PC-3 (cell line): ENCODE results near the gene ZNF22. TPM values are rescaled to one million over a fixed set of nuclear protein-coding genes. Genes with fewer than 3 reads are reported as not detected.

Experiments
- ATAC-seq: fragments of 200-7000 bp; cut with Tn5 transposase; 2 replicates; pipeline ENCODE4 v1.9.1; 2020; ENCODE audit warnings: mild to moderate bottlenecking, moderate library complexity
- BruUV-seq: library from RNA; stranded (reverse); fragments of 400-500 nt; replicated peaks from 2 replicates; lab custom pipeline; 2021; lab: Mats Ljungman, UMichigan
- CTCF ChIA-PET: fragments of 300-600 bp; sonication (Branson Sonifier 250); formaldehyde crosslinking; loops from one replicate; lab custom pipeline; 2022; ENCODE audit warnings: antibody characterized with exemption; lab: Charles Lee
- POLR2A ChIA-PET: fragments of 300-600 bp; sonication (Branson Sonifier 250); formaldehyde crosslinking; loops from one replicate; lab custom pipeline; 2022; ENCODE audit warnings: antibody characterized with exemption; ENCODE audit not compliant: unreplicated experiment; lab: Charles Lee
- DNase-seq: peaks from one replicate; pipeline ENCODE4 v3.0.0-alpha.2; 2015
- H2AFZ ChIP-seq: fragments of 300-600 bp; sonication (generic); 2 replicates; pipeline ENCODE4 v1.6.0; 2016; ENCODE audit warnings: antibody characterized with exemption, low read length
- H3F3A ChIP-seq: fragments of 300-600 bp; sonication (generic); one replicate; pipeline ENCODE4 v1.6.0; 2017; ENCODE audit warnings: antibody characterized with exemption, low read length, control low read depth, mild to moderate bottlenecking; ENCODE audit not compliant: unreplicated experiment
- H3K27ac ChIP-seq: fragments of 300-600 bp; sonication (generic); 2 replicates; pipeline ENCODE4 v1.5.1; 2016; ENCODE audit warnings: mild to moderate bottlenecking, low read length
- H3K27me3 ChIP-seq: fragments of 300-600 bp; sonication (generic); 2 replicates; pipeline ENCODE4 v1.6.1; 2016; ENCODE audit warnings: low read length, mixed read lengths
- H3K36me3 ChIP-seq: fragments of 300-600 bp; sonication (generic); 2 replicates; pipeline ENCODE4 v1.6.1; 2016; ENCODE audit warnings: low read depth, mixed run types, low read length, mixed read lengths
- H3K4me1 ChIP-seq: fragments of 300-600 bp; sonication (generic); 2 replicates; pipeline ENCODE4 v1.5.1; 2016; ENCODE audit warnings: low read length; ENCODE audit not compliant: insufficient read depth
- H3K4me2 ChIP-seq: fragments of 300-600 bp; sonication (generic); 2 replicates; pipeline ENCODE4 v1.6.0; 2016; ENCODE audit warnings: low read length
- H3K4me3 ChIP-seq: fragments of 300-600 bp; sonication (generic); 2 replicates; pipeline ENCODE4 v1.5.1; 2016; ENCODE audit warnings: mild to moderate bottlenecking, low read length, mixed read lengths
- H3K79me2 ChIP-seq: fragments of 300-600 bp; sonication (generic); 2 replicates; pipeline ENCODE4 v1.6.1; 2017; ENCODE audit warnings: low read length, mixed read lengths
- H3K9ac ChIP-seq: fragments of 300-600 bp; sonication (generic); 2 replicates; pipeline ENCODE4 v1.6.0; 2016; ENCODE audit warnings: mild to moderate bottlenecking, low read length
- H3K9me2 ChIP-seq: fragments of 300-600 bp; sonication (generic); replicated peaks from 2 replicates; pipeline ENCODE4 v1.6.1; 2016; ENCODE audit warnings: mixed run types, low read length, mixed read lengths
- H3K9me3 ChIP-seq: fragments of 300-600 bp; sonication (generic); 2 replicates; pipeline ENCODE4 v1.6.1; 2016; ENCODE audit warnings: low read length, mixed read lengths
- H4K20me1 ChIP-seq: fragments of 300-600 bp; sonication (generic); 2 replicates; pipeline ENCODE4 v1.6.1; 2016; ENCODE audit warnings: low read length, mixed read lengths
- CTCF ChIP-seq: fragments of 300-600 bp; sonication (generic); conservative IDR thresholded peaks from 2 replicates; pipeline ENCODE4 v1.5.1; 2017; ENCODE audit warnings: antibody characterized with exemption, low read depth, mild to moderate bottlenecking, low read length
- EZH2 ChIP-seq: fragments of 300-600 bp; sonication (generic); IDR thresholded peaks from one replicate; pipeline ENCODE4 v1.6.1; 2017; ENCODE audit warnings: antibody characterized with exemption, mild to moderate bottlenecking, low read length; ENCODE audit not compliant: unreplicated experiment
- EZH2phosphoT487 ChIP-seq: fragments of 300-600 bp; sonication (generic); IDR thresholded peaks from 2 replicates; pipeline ENCODE4 v1.6.1; 2018; ENCODE audit warnings: mild to moderate bottlenecking, antibody characterized with exemption, low read length, borderline replicate concordance
- intact Hi-C: fragments of 100-400 bp; cut with micrococcal nuclease; formaldehyde crosslinking; loops from 2 replicates; pipeline ENCODE4 v1.9.0; 2023
- total RNA-seq: library from RNA; depleted of rRNA; stranded (reverse); fragments of >200 nt; gene quantifications from 2 replicates; pipeline ENCODE4 v1.2.3, GENCODE V29; 2014

Gene ZNF22
- total RNA-seq, 1 experiment from 2014 or later, result 24.8 TPM

GRCh38 chr10:44977287-44978212, 23.2 kb upstream of the ZNF22 start:
- DNase-seq, result no peak
- Histone ChIP-seq H3K27ac (no peak overlapping the region), H3K27me3 (no peaks in the 10 kb centered on the region), H3F3A (peaks cover 5% of the 10 kb centered on the region), H3K9ac (no peak overlapping the region), H3K9me2 (no peaks in the 10 kb centered on the region), H3K9me3 (no peaks in the 10 kb centered on the region), H3K4me3 (peak overlapping the region; percentile 56), H3K79me2 (0 out of 2 replicates have a peak, but pooled peaks cover 19% of the 10 kb centered on the region), H3K36me3 (no peaks in the 10 kb centered on the region), H4K20me1 (no peaks in the 10 kb centered on the region), H3K4me2 (peak overlapping the region; percentile 79), H2AFZ (no peak overlapping the region), H3K4me1 (peaks cover 74% of the 10 kb centered on the region)
- ChIA-PET POLR2A (interaction anchor here (0.9 to 1.7 kb wide), 2 partner anchors 18 to 25 kb away, joined by 4 to 7 read pairs; partner anchors contain the start of gene RASSF4), CTCF (no interaction called here)
- no peak for TF ChIP-seq EZH2
- no peak for TF ChIP-seq EZH2phosphoT487
- TF ChIP-seq CTCF, result no peak
- no peak for ATAC-seq
- intact Hi-C loops, result loop anchor here (2.0 kb wide), 1 partner anchor 31 kb away; no protein-coding TSS in a partner anchor
- no TSS peak for BruUV-seq

GRCh38 chr10:44978213-44978569, 22.5 kb upstream of the ZNF22 start:
- no peak for DNase-seq
- intact Hi-C loops, result loop anchor here (2.0 kb wide), 1 partner anchor 31 kb away; no protein-coding TSS in a partner anchor
- peak overlapping the region; percentile 10; the same call in 1 of the 2 replicates for H3K9ac ChIP-seq

More at GRCh38 chr10:44978213-44978569, 22.5 kb upstream of the ZNF22 start:
- peak overlapping the region; percentile 56 for H3K4me3 ChIP-seq
- BruUV-seq, result TSS peak; percentile 79
- H2AFZ ChIP-seq, result no peak overlapping the region
- peaks cover 5% of the 10 kb centered on the region for H3F3A ChIP-seq
- no peaks in the 10 kb centered on the region for H3K9me3 ChIP-seq
- 0 out of 2 replicates have a peak, but pooled peaks cover 19% of the 10 kb centered on the region for H3K79me2 ChIP-seq
- H3K27me3 ChIP-seq, result no peaks in the 10 kb centered on the region
- no peaks in the 10 kb centered on the region for H3K9me2 ChIP-seq
- ATAC-seq, result no peak
- H3K27ac ChIP-seq, result 0 out of 2 replicates have a peak overlapping the region, but pooled peaks have one; percentile 8
- ChIA-PET CTCF (no interaction called here), POLR2A (interaction anchor here (0.9 to 1.7 kb wide), 2 partner anchors 19 to 24 kb away, joined by 4 to 7 read pairs; partner anchors contain the start of gene RASSF4)
- no peaks in the 10 kb centered on the region for H4K20me1 ChIP-seq
- peak overlapping the region; percentile 79 for H3K4me2 ChIP-seq
- H3K36me3 ChIP-seq, result no peaks in the 10 kb centered on the region
- peaks cover 80% of the 10 kb centered on the region for H3K4me1 ChIP-seq
- TF ChIP-seq CTCF, result no peak
- no peak for TF ChIP-seq EZH2
- no peak for TF ChIP-seq EZH2phosphoT487
